Smooth muscle cell (in vitro differentiated cells): ENCODE measurements around the gene ATP1A3. TPM values are rescaled to one million over a fixed set of nuclear protein-coding genes. Genes with fewer than 3 reads are reported as not detected.
"Not testable (repeated sequence)": the region's sequence is repeated elsewhere in the genome, so short reads cannot be mapped to it uniquely, and the experiment has no call there.

Source experiments
- DNase-seq: peaks from one replicate; lab custom pipeline; 2025; ENCODE audit not compliant: unreplicated experiment; lab: John Stamatoyannopoulos, UW
- H2AFZ ChIP-seq: fragments of 200-600 bp; sonication (generic); 2 replicates; pipeline ENCODE4 v1.6.0; 2016; ENCODE audit warnings: antibody characterized with exemption, low read depth, mild to moderate bottlenecking
- H3F3A ChIP-seq: fragments of 200-600 bp; sonication (generic); 2 replicates; pipeline ENCODE4 v1.6.0; 2017; ENCODE audit warnings: antibody characterized with exemption, low read depth
- H3K27ac ChIP-seq: fragments of 200-600 bp; sonication (generic); 2 replicates; pipeline ENCODE4 v1.5.1; 2016; ENCODE audit warnings: low read depth, mild to moderate bottlenecking
- H3K27me3 ChIP-seq: fragments of 200-600 bp; sonication (generic); 2 replicates; pipeline ENCODE4 v1.6.1; 2016; ENCODE audit warnings: low read depth, mild to moderate bottlenecking
- H3K36me3 ChIP-seq: fragments of 200-600 bp; sonication (generic); 2 replicates; pipeline ENCODE4 v1.5.1; 2016; ENCODE audit warnings: low read depth
- H3K4me1 ChIP-seq: fragments of 200-600 bp; sonication (generic); 2 replicates; pipeline ENCODE4 v1.5.1; 2016; ENCODE audit warnings: low read depth
- H3K4me2 ChIP-seq: fragments of 200-600 bp; sonication (generic); 2 replicates; pipeline ENCODE4 v1.6.0; 2016; ENCODE audit warnings: mild to moderate bottlenecking
- H3K4me3 ChIP-seq: fragments of 200-600 bp; sonication (generic); 2 replicates; pipeline ENCODE4 v1.5.1; 2016; ENCODE audit warnings: mild to moderate bottlenecking
- H3K79me2 ChIP-seq: fragments of 200-600 bp; sonication (generic); 2 replicates; pipeline ENCODE4 v1.6.0; 2016; ENCODE audit warnings: low read depth, mild to moderate bottlenecking
- H3K9ac ChIP-seq: fragments of 200-600 bp; sonication (generic); 2 replicates; pipeline ENCODE4 v1.6.0; 2016; ENCODE audit warnings: low read depth
- H3K9me3 ChIP-seq: fragments of 200-600 bp; sonication (generic); replicated peaks from 2 replicates; pipeline ENCODE4 v1.5.1; 2016; ENCODE audit warnings: low read depth
- H4K20me1 ChIP-seq: fragments of 200-600 bp; sonication (generic); 2 replicates; pipeline ENCODE4 v1.6.0; 2016; ENCODE audit warnings: low read depth
- WGBS: methylation state at CpG from one replicate; pipeline ENCODE4 v1.1.7; 2016; ENCODE audit warnings: low lambda C conversion rate; 5-methylcytosine and 5-hydroxymethylcytosine counted together
- polyA plus RNA-seq: library from polyadenylated mRNA; unstranded; fragments of >200 nt; fragmentation: Nextera tagmentation; extraction: Ambion mirVana; gene quantifications from 2 replicates; pipeline ENCODE4 v1.2.1, GENCODE V29; 2016
- total RNA-seq: library from RNA; depleted of rRNA; stranded (reverse); fragments of >200 nt; gene quantifications from 2 replicates; pipeline ENCODE4 v1.2.3, GENCODE V29; 2014
- TF ChIP-seq, protein P1 (sequence below): fragments of 200-600 bp; sonication (generic); IDR thresholded peaks from 2 replicates; pipeline ENCODE4 v1.5.1; 2017; ENCODE audit warnings: borderline replicate concordance, mild to moderate bottlenecking, antibody characterized with exemption; ENCODE audit not compliant: insufficient read depth, poor library complexity, severe bottlenecking

The ATP1A3 gene
- total and polyA plus RNA-seq, 2 experiments from 2014 or later = not detected

- Histone ChIP-seq H3K4me2 (peak overlapping the region; percentile 95), H3K9ac (no peak overlapping the region), H3K79me2 (no peaks in the 10 kb centered on the region), H3K27me3 (peaks cover 14% of the 10 kb centered on the region), H3K9me3 (no peaks in the 10 kb centered on the region), H2AFZ (no peak overlapping the region), H3K4me3 (no peak overlapping the region), H3F3A (no peaks in the 10 kb centered on the region), H3K27ac (no peak overlapping the region), H3K36me3 (no peaks in the 10 kb centered on the region), H3K4me1 (no peaks in the 10 kb centered on the region), H4K20me1 (no peaks in the 10 kb centered on the region)
- TF ChIP-seq, protein P1, sequence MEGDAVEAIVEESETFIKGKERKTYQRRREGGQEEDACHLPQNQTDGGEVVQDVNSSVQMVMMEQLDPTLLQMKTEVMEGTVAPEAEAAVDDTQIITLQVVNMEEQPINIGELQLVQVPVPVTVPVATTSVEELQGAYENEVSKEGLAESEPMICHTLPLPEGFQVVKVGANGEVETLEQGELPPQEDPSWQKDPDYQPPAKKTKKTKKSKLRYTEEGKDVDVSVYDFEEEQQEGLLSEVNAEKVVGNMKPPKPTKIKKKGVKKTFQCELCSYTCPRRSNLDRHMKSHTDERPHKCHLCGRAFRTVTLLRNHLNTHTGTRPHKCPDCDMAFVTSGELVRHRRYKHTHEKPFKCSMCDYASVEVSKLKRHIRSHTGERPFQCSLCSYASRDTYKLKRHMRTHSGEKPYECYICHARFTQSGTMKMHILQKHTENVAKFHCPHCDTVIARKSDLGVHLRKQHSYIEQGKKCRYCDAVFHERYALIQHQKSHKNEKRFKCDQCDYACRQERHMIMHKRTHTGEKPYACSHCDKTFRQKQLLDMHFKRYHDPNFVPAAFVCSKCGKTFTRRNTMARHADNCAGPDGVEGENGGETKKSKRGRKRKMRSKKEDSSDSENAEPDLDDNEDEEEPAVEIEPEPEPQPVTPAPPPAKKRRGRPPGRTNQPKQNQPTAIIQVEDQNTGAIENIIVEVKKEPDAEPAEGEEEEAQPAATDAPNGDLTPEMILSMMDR = no peak
- WGBS = 84% methylated on average over 9 of the region's 9 CpGs
- no peak for DNase-seq
These were observed 52.4 kb downstream of the ATP1A3 start for GRCh38 chr19:41941410-41942202.

DNA sequence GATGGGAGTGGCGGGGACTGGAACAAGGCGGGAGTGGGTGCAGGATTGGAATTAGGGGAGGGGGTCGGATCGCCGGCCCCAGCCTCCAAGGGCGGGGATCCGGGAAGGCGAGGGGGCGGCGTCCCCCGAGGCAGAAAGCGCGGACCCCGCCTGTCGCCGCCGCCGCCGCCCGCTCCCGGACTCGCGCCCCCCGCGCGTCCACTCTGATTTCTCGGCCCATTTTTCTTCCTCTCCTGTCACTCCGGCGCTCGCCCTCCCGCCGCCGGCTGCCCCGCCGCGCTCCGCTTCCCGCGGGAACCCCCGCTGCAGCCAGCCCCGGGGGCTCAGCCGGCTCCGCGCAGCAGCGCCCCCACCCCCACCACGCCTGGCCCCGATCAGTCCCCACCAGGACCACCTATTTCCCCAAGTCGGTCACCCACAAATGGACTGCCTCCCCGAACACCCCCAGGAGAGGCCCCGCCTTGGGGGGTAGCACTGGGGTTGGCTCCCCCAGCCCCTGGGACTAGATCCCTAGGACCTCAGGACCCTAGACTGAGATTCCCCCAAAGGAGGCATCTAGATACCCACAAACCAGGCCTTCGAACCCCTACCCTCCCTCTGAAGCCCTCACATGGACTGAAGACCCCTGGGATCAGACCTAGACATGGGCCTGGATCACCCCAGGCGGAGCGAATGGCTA is 53.2 kb downstream of the ATP1A3 start:
- H4K20me1 ChIP-seq = no peaks in the 10 kb centered on the region
- H3K27ac ChIP-seq = no peak overlapping the region
- no peaks in the 10 kb centered on the region for H3K79me2 ChIP-seq
- peak overlapping the region; percentile 34 for H3K9ac ChIP-seq
- no peaks in the 10 kb centered on the region for H3K36me3 ChIP-seq
- H3K4me1 ChIP-seq = no peaks in the 10 kb centered on the region
- peaks cover 21% of the 10 kb centered on the region for H3K27me3 ChIP-seq
- DNase-seq = no peak
- H2AFZ ChIP-seq = no peak overlapping the region
- H3K4me3 ChIP-seq = peak overlapping the region; percentile 68
- H3K9me3 ChIP-seq = no peaks in the 10 kb centered on the region
- H3K4me2 ChIP-seq = peak overlapping the region; percentile 95
- WGBS = 75% methylated on average over 6 of the region's 53 CpGs
- no peaks in the 10 kb centered on the region for H3F3A ChIP-seq
- TF ChIP-seq, protein P1 = no peak

DNA sequence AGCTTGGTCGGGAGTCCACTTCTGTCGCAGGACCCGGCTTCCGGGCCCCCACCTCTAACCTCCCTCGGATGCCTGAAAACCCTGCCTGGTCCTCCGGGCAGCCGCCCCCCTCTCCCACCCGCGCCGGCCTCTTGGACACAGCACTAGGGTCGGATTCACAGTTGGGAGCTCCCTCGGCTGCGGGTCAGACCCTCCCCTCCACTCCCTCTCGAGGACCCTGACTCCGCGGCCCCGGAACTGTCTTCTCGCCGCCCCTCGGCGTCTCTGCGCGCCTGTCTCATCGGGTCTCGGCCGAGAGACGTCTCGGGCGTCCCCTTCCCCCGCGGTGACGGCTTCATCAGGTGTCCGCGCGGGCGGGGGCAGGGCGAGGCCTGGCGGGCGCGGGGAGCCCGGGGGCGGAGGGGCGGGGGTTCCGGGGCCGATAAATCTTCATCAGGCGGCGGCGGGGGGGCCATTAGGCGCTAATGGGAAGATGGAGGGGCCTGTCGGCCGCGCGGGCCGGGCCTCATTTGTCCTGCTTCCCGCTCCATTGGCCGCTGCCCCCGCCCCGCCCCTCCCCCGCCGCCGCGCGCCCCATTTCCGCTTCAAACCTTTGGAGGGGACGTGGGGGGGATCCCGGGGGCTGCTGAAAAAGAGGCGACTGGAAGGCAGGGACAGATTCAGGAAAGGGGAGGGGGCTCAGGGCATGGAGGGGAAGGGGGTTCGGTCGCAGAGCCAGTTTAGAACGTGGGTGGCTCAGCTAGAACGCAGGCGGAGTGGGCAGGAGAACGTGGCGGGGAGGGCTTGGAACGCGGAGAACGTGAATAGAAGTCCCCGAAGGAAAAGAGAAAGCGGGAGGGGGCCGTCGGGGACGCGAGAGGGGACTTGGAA is 53.9 kb downstream of the ATP1A3 start:
- Histone ChIP-seq H3F3A (no peaks in the 10 kb centered on the region), H2AFZ (peak overlapping the region; percentile 31), H3K4me3 (peak overlapping the region; percentile 68), H3K79me2 (no peaks in the 10 kb centered on the region), H3K9ac (peak overlapping the region; percentile 34), H3K9me3 (no peaks in the 10 kb centered on the region), H3K4me1 (no peaks in the 10 kb centered on the region), H3K4me2 (peak overlapping the region; percentile 95), H4K20me1 (no peaks in the 10 kb centered on the region), H3K36me3 (no peaks in the 10 kb centered on the region), H3K27ac (no peak overlapping the region), H3K27me3 (peaks cover 26% of the 10 kb centered on the region)
- no peak for DNase-seq
- TF ChIP-seq, protein P1 = no peak
- 2% methylated on average over 63 of the region's 83 CpGs for WGBS

DNA sequence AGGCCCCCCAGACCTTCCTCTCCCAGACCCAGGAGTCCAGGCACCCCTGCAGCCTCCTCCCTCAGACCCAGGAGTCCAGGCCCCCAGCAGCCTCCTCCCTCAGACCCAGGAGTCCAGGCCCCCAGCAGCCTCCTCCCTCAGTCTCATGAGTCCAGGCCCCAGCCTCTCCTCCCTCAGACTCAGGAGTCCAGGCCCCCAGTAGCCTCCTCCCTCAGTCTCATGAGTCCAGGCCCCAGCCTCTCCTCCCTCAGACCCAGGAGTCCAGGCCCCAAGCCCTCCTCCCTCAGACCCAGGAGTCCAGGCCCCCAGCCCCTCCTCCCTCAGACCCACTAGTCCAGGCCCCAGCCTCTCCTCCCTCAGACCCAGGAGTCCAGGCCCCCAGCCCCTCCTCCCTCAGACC is 54.8 kb downstream of the ATP1A3 start:
- H3K27me3 ChIP-seq = peaks cover 35% of the 10 kb centered on the region
- H3K36me3 ChIP-seq, H3K4me2 ChIP-seq, H3K9ac ChIP-seq, DNase-seq, H3K27ac ChIP-seq, H3K79me2 ChIP-seq, H4K20me1 ChIP-seq, H3K9me3 ChIP-seq, H3K4me1 ChIP-seq, H3K4me3 ChIP-seq, H3F3A ChIP-seq, H2AFZ ChIP-seq: not testable (repeated sequence)
